ENCODE measurements around the gene ADIPOR1.
"Not testable (repeated sequence)": the region's sequence is repeated elsewhere in the genome, so short reads cannot be mapped to it uniquely, and the experiment has no call there.

The ADIPOR1 gene

DNA sequence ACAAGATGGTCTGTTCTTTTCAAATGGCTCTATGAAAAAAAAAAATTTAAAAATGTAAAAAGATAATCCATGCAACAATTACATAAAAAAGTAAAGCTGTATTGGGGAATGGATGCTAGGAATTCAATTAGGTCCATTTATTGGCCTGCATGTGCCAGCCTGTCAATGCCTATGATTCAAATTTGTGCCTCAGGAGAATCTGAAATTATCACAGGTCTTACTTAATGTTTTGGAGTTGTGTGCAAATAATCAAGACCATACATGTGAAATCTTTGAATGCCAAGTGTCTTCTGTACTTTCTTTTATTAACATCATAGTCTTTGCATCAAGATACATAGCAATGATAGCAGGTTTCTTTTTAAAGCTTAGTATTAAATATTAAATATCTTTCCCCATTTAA is 17.6 kb downstream of the ADIPOR1 start:
- Histone ChIP-seq H3K4me3 (ENCODE audit: low read depth, low read length) (no peak overlapping the region), H3K27me3 (ENCODE audit: insufficient read depth, low read depth, severe bottlenecking) (no peaks in the 10 kb centered on the region), H3K27ac (no peak overlapping the region), H3K36me3 (peaks cover 60% of the 10 kb centered on the region), H3K9me3 (ENCODE audit: severe bottlenecking) (no peaks in the 10 kb centered on the region)
- no peak for DNase-seq
- TF ChIP-seq, protein P1, sequence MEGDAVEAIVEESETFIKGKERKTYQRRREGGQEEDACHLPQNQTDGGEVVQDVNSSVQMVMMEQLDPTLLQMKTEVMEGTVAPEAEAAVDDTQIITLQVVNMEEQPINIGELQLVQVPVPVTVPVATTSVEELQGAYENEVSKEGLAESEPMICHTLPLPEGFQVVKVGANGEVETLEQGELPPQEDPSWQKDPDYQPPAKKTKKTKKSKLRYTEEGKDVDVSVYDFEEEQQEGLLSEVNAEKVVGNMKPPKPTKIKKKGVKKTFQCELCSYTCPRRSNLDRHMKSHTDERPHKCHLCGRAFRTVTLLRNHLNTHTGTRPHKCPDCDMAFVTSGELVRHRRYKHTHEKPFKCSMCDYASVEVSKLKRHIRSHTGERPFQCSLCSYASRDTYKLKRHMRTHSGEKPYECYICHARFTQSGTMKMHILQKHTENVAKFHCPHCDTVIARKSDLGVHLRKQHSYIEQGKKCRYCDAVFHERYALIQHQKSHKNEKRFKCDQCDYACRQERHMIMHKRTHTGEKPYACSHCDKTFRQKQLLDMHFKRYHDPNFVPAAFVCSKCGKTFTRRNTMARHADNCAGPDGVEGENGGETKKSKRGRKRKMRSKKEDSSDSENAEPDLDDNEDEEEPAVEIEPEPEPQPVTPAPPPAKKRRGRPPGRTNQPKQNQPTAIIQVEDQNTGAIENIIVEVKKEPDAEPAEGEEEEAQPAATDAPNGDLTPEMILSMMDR (IDR thresholded peaks at IDR 0.05; ENCODE audit: low read depth, low read length), result no peak

DNA sequence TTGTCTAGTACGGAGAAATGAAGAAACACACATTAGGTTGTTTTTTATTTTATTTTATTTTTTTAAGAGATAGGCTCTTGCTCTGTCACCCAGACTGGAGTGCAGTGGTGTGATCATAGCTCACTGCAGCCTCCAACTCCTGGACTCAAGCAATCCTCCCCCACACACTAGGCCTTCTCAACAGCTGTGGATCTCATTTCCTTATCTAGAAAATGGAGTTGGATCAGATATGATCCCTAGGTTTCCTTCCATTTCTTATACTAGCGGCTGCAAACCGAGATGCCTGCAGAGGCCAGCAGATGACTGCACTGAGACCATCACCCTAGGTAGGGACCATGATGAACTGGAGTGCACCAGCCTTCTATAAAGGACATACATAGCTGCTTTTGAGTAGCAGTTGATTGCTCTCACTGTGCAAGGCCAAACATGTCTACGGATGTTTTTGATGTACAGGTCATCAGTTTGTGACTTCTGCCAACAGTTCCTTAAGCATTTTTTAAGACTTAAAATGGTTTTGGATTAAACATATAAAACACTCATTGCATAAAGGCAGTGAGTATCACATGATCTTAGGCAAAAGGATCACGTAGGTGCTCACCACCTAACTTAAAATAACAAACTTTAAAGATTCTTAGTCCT is 19.7 kb downstream of the ADIPOR1 start:
- Histone ChIP-seq H3K36me3 (peaks cover 38% of the 10 kb centered on the region), H3K27me3 (ENCODE audit: insufficient read depth, low read depth, severe bottlenecking) (no peaks in the 10 kb centered on the region), H3K27ac (no peak overlapping the region), H3K4me3 (ENCODE audit: low read depth, low read length) (no peak overlapping the region), H3K9me3 (ENCODE audit: severe bottlenecking) (peaks cover 2% of the 10 kb centered on the region)
- DNase-seq, result no peak
- TF ChIP-seq, protein P1 (IDR thresholded peaks at IDR 0.05; ENCODE audit: low read depth, low read length), result 0 out of 2 replicates have a peak, but pooled peaks have one; percentile 31

DNA sequence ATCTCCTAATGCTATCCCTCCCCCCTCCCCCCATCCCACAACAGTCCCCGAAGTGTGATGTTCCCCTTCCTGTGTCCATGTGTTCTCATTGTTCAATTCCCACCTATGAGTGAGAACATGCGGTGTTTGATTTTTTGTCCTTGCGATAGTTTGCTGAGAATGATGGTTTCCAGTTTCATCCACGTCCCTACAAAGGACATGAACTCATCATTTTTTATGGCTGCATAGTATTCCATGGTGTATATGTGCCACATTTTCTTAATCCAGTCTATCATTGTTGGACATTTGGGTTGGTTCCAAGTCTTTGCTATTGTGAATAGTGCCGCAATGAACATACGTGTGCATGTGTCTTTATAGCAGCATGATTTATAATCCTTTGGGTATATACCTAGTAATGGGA is 21.7 kb downstream of the ADIPOR1 start:
- DNase-seq; H3K27me3 ChIP-seq (ENCODE audit: insufficient read depth, low read depth, severe bottlenecking); H3K4me3 ChIP-seq (ENCODE audit: low read depth, low read length); H3K27ac ChIP-seq; H3K9me3 ChIP-seq (ENCODE audit: severe bottlenecking): not testable (repeated sequence)
- H3K36me3 ChIP-seq, result peaks cover 19% of the 10 kb centered on the region

DNA sequence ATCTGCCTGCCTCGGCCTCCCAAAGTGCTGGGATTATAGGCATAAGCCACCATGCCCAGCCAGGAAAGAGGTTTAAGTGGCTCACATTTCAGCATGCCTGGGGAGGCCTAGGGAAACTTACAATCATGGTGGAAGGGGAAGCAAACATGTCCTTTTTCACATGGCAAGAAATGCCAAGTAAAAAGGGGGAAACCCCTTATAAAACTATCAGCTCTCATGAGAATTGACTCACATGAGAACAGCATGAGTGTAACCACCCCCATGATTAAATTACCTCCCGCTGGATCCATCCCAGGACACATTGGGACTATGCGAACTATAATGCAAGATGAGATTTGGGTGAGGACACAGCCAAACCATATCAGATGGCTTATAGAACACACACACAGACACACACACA is 22.3 kb downstream of the ADIPOR1 start:
- no peak overlapping the region for H3K4me3 ChIP-seq (ENCODE audit: low read depth, low read length)
- H3K27me3 ChIP-seq (ENCODE audit: insufficient read depth, low read depth, severe bottlenecking), result no peaks in the 10 kb centered on the region
- H3K27ac ChIP-seq, result no peak overlapping the region
- TF ChIP-seq, protein P1 (IDR thresholded peaks at IDR 0.05; ENCODE audit: low read depth, low read length), result no peak
- H3K9me3 ChIP-seq (ENCODE audit: severe bottlenecking), result peaks cover 7% of the 10 kb centered on the region
- peaks cover 14% of the 10 kb centered on the region for H3K36me3 ChIP-seq
- peak; percentile 84 for DNase-seq

DNA sequence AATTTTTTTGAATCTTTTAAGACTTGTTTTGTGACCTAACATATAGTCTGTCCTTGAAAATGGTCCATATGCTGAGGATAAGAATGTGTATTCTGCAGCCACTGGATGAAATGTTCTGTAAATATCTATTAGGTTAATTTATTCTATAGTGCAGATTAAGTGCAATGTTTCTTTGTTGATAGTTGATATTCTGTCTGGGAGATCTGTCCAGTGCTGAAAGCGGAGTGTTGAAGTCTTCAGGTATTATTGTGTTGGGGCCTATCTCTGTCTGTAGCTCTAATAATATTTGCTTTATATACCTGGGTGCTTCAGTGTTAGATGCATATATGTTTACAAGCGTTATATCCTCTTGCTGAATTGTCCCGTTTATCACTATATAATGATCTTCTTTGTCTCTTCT is 23.4 kb downstream of the ADIPOR1 start:
- TF ChIP-seq, protein P1 (IDR thresholded peaks at IDR 0.05; ENCODE audit: low read depth, low read length), result no peak

DNA sequence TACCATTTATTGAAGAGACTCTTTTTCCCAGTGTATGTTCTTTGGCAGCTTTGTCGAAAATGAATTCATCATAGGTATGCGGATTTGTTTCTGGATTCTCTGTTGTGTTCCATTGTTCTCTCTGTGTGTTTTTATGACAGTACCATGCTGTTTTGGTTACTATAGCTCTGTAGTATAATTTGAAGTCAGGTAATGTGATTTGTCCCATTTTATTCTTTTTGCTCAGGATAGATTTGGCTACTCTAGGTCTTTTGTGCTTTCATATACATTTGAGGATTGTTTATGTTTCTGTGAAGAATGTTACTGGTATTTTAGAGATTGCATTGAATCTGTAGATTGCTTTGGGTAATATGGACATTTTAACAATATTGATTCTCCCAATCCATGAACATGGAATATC is 25.6 kb downstream of the ADIPOR1 start:
- DNase-seq, result no peak
- H3K9me3 ChIP-seq (ENCODE audit: severe bottlenecking), result peaks cover 7% of the 10 kb centered on the region
- H3K27ac ChIP-seq, result no peak overlapping the region
- no peak overlapping the region for H3K4me3 ChIP-seq (ENCODE audit: low read depth, low read length)
- TF ChIP-seq, protein P1 (IDR thresholded peaks at IDR 0.05; ENCODE audit: low read depth, low read length), result no peak
- H3K27me3 ChIP-seq (ENCODE audit: insufficient read depth, low read depth, severe bottlenecking), result no peaks in the 10 kb centered on the region
- no peaks in the 10 kb centered on the region for H3K36me3 ChIP-seq

More for the DNA sequence above, 23.4 kb downstream of the ADIPOR1 start:
- H3K4me3 ChIP-seq (ENCODE audit: low read depth, low read length), result no peak overlapping the region
- peaks cover 5% of the 10 kb centered on the region; the same call in 1 of the 2 replicates for H3K36me3 ChIP-seq
- no peak for DNase-seq
- H3K9me3 ChIP-seq (ENCODE audit: severe bottlenecking), result peaks cover 7% of the 10 kb centered on the region
- H3K27ac ChIP-seq, result no peak overlapping the region
- no peaks in the 10 kb centered on the region for H3K27me3 ChIP-seq (ENCODE audit: insufficient read depth, low read depth, severe bottlenecking)
